Vagina (tissue), 2 donors: ENCODE results near the gene P2RY2. TPM values are rescaled to one million over a fixed set of nuclear protein-coding genes. Genes with fewer than 3 reads are reported as not detected.

Experiments
- DNase-seq, 2 donors: peaks; one replicate each; pipeline ENCODE4 v3.0.0-alpha.2; 2017; ENCODE audit errors: extremely low spot score in 2 of 2
- H3K27ac ChIP-seq: fragments of 200-600 bp; sonication (generic); one replicate; pipeline ENCODE4 v1.5.1; 2019
- H3K27me3 ChIP-seq: fragments of 200-600 bp; sonication (generic); one replicate; pipeline ENCODE4 v1.5.1; 2019
- H3K36me3 ChIP-seq, 2 donors: fragments of 200-600 bp; sonication (generic); one replicate each; pipeline ENCODE4 v1.5.1; 2017 to 2019
- H3K4me1 ChIP-seq: fragments of 200-600 bp; sonication (generic); one replicate; pipeline ENCODE4 v1.5.1; 2019
- H3K4me3 ChIP-seq, 2 donors: fragments of 200-600 bp; sonication (generic); 1 replicate in 1 of 2; 2 replicates in 1 of 2; pipeline ENCODE4 v1.5.1; 2016 to 2019
- H3K9me3 ChIP-seq: fragments of 200-600 bp; sonication (generic); one replicate; pipeline ENCODE4 v1.5.1; 2019
- CTCF ChIP-seq, 3 experiments: fragments of 450-650 bp in 2 of 3; fragments of 200-600 bp in 1 of 3; sonication (generic) in 1 of 3; IDR thresholded peaks; one replicate each; pipeline ENCODE4 v1.5.1; 2017 to 2019; ENCODE audit warnings: antibody characterized with exemption in 3 of 3, mild to moderate bottlenecking in 2 of 3, moderate library complexity in 2 of 3
- POLR2A ChIP-seq, 2 donors: fragments of 450-650 bp; IDR thresholded peaks; one replicate each; pipeline ENCODE4 v1.6.1; 2017; ENCODE audit warnings: antibody characterized with exemption in 2 of 2, mild to moderate bottlenecking in 2 of 2, moderate library complexity in 2 of 2
- POLR2AphosphoS5 ChIP-seq, 2 donors: sonication (generic); formaldehyde crosslinking; IDR thresholded peaks; one replicate each; pipeline ENCODE4 v1.9.0; 2017; ENCODE audit warnings: antibody characterized with exemption in 2 of 2, mild to moderate bottlenecking in 2 of 2, low read depth in 1 of 2; ENCODE audit not compliant: insufficient read depth in 1 of 2
- intact Hi-C: fragments of 100-400 bp; cut with DNase I; formaldehyde crosslinking; loops from one replicate; pipeline ENCODE4 v1.15.1; 2023
- total RNA-seq: library from RNA; depleted of rRNA; stranded (reverse); fragments of >200 nt; gene quantifications from one replicate; pipeline ENCODE4 v1.2.3, GENCODE V29; 2016

P2RY2 gene
- total RNA-seq, 1 donor from 2014 or later: 27.3 TPM

- Histone ChIP-seq H3K9me3 (no peaks in the 10 kb centered on the region), H3K4me1 (peaks cover 23% of the 10 kb centered on the region), H3K27ac (no peak overlapping the region), H3K36me3 (no peaks in the 10 kb centered on the region), H3K27me3 (no peaks in the 10 kb centered on the region), H3K4me3 (no peak overlapping the region)
- DNase-seq: no peak
- TF ChIP-seq POLR2A (IDR thresholded peaks at IDR 0.05) (no peak), POLR2AphosphoS5 (IDR thresholded peaks at IDR 0.05; ENCODE audit: insufficient read depth in 1 of 2, low read depth in 1 of 2) (no peak), CTCF (IDR thresholded peaks at IDR 0.05) (no peak)
- intact Hi-C loops: loop anchor here (5.0 kb wide), 2 partner anchors 349 to 454 kb away; no protein-coding TSS in a partner anchor
These were observed 41.8 kb upstream of the P2RY2 start for GRCh38 chr11:73176145-73176873.

GRCh38 chr11:73176874-73177155 lies 41.3 kb upstream of the P2RY2 start:
- Histone ChIP-seq H3K27ac (peak overlapping the region; percentile 49), H3K4me1 (peaks cover 23% of the 10 kb centered on the region), H3K27me3 (no peaks in the 10 kb centered on the region), H3K9me3 (no peaks in the 10 kb centered on the region), H3K36me3 (no peaks in the 10 kb centered on the region), H3K4me3 (no peak overlapping the region)
- no peak for TF ChIP-seq POLR2A (IDR thresholded peaks at IDR 0.05)
- TF ChIP-seq POLR2AphosphoS5 (IDR thresholded peaks at IDR 0.05; ENCODE audit: insufficient read depth in 1 of 2, low read depth in 1 of 2): no peak
- no peak for TF ChIP-seq CTCF (IDR thresholded peaks at IDR 0.05)
- DNase-seq: no peak
- intact Hi-C loops: loop anchor here (5.0 kb wide), 2 partner anchors 350 to 455 kb away; no protein-coding TSS in a partner anchor

- peaks cover 23% of the 10 kb centered on the region for H3K4me1 ChIP-seq
- no peak for TF ChIP-seq POLR2AphosphoS5 (IDR thresholded peaks at IDR 0.05; ENCODE audit: insufficient read depth in 1 of 2, low read depth in 1 of 2)
- TF ChIP-seq CTCF (IDR thresholded peaks at IDR 0.05): peak in 1 of 3 experiments; percentile 8
- TF ChIP-seq POLR2A (IDR thresholded peaks at IDR 0.05): no peak
- H3K4me3 ChIP-seq: no peak overlapping the region
- intact Hi-C loops: loop anchor here (5.0 kb wide), 2 partner anchors 350 to 455 kb away; no protein-coding TSS in a partner anchor
- H3K27ac ChIP-seq: peak overlapping the region; percentile 49
- no peaks in the 10 kb centered on the region for H3K27me3 ChIP-seq
- H3K36me3 ChIP-seq: no peaks in the 10 kb centered on the region
- H3K9me3 ChIP-seq: no peaks in the 10 kb centered on the region
- DNase-seq: no peak
These were observed 40.7 kb upstream of the P2RY2 start for GRCh38 chr11:73177380-73177777.

- Histone ChIP-seq H3K36me3 (no peaks in the 10 kb centered on the region), H3K27ac (peak overlapping the region; percentile 49), H3K4me3 (no peak overlapping the region), H3K9me3 (no peaks in the 10 kb centered on the region), H3K27me3 (no peaks in the 10 kb centered on the region), H3K4me1 (peaks cover 23% of the 10 kb centered on the region)
- TF ChIP-seq POLR2AphosphoS5 (IDR thresholded peaks at IDR 0.05; ENCODE audit: insufficient read depth in 1 of 2, low read depth in 1 of 2): peak; percentile 47 to 52
- peak; percentile 84 to 92 (median 86) for TF ChIP-seq CTCF (IDR thresholded peaks at IDR 0.05)
- TF ChIP-seq POLR2A (IDR thresholded peaks at IDR 0.05): no peak
- no peak for DNase-seq
- intact Hi-C loops: loop anchor here (5.0 kb wide), 2 partner anchors 351 to 456 kb away; no protein-coding TSS in a partner anchor
These were observed 40.1 kb upstream of the P2RY2 start for GRCh38 chr11:73177778-73178539.
